Measurements from ENCODE around the gene CALCR. TPM values are rescaled to one million over a fixed set of nuclear protein-coding genes. Genes with fewer than 3 reads are reported as not detected.

CALCR gene
- total RNA-seq, 1 experiment from 2014 or later, result 0.10 TPM

DNA sequence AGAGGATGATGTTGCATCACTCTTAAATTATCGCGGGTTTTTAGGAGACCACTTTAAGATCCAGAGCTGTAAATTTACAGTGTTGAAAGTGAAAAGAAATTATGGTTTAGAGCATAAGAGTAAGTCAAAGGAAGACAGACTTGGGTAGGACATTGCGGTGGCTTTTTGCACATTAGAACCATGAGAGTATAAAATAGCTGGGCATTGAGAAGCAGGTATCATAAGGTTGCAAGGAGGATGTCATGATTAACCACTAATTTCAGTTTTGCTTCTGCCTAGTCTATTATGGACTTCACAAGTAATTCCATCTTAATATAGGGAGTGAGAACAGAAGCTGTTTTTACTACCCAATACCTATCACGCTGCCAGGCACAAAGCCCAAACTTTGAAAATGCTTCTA, 57.7 kb downstream of the CALCR start:
- ATAC-seq (no peak), DNase-seq (ENCODE audit: low read depth, low spot score) (no peak)
- intact Hi-C loops (cut with micrococcal nuclease), result no loop called here
- no peak for TF ChIP-seq YY1 (IDR thresholded peaks at IDR 0.05; ENCODE audit: extremely low read depth, insufficient replicate concordance, low read depth, low read length)
- no peak for TF ChIP-seq EZH2phosphoT487 (IDR thresholded peaks at IDR 0.05; ENCODE audit: borderline replicate concordance)
- no peak for TF ChIP-seq ZNF274 (IDR thresholded peaks at IDR 0.05; ENCODE audit: low read depth, low read length)
- TF ChIP-seq SIN3A (IDR thresholded peaks at IDR 0.05; ENCODE audit: low read depth), result no peak
- TF ChIP-seq, protein P1, sequence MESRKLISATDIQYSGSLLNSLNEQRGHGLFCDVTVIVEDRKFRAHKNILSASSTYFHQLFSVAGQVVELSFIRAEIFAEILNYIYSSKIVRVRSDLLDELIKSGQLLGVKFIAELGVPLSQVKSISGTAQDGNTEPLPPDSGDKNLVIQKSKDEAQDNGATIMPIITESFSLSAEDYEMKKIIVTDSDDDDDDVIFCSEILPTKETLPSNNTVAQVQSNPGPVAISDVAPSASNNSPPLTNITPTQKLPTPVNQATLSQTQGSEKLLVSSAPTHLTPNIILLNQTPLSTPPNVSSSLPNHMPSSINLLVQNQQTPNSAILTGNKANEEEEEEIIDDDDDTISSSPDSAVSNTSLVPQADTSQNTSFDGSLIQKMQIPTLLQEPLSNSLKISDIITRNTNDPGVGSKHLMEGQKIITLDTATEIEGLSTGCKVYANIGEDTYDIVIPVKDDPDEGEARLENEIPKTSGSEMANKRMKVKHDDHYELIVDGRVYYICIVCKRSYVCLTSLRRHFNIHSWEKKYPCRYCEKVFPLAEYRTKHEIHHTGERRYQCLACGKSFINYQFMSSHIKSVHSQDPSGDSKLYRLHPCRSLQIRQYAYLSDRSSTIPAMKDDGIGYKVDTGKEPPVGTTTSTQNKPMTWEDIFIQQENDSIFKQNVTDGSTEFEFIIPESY (IDR thresholded peaks at IDR 0.05; ENCODE audit: extremely low read depth, insufficient replicate concordance, low read length), result no peak
- TF ChIP-seq SRF (IDR thresholded peaks at IDR 0.05; ENCODE audit: low read depth), result no peak
- TF ChIP-seq RAD21 (IDR thresholded peaks at IDR 0.05; ENCODE audit: low read depth), result no peak
- no peak for TF ChIP-seq EZH2 (IDR thresholded peaks at IDR 0.05)
- TF ChIP-seq POLR2A (IDR thresholded peaks at IDR 0.05; ENCODE audit: borderline replicate concordance, extremely low read depth, insufficient read depth, insufficient read length), result no peak
- no peak for TF ChIP-seq TCF7L2 (IDR thresholded peaks at IDR 0.05; ENCODE audit: borderline replicate concordance, extremely low read depth, insufficient read depth, insufficient read length)
- TF ChIP-seq POLR2AphosphoS5 (IDR thresholded peaks at IDR 0.05; ENCODE audit: low read depth, low read length), result no peak
- no peak for TF ChIP-seq ELF1 (IDR thresholded peaks at IDR 0.05; ENCODE audit: borderline replicate concordance, low read depth)
- TF ChIP-seq FOSL1 (IDR thresholded peaks at IDR 0.05; ENCODE audit: low read depth), result no peak
- no peak for TF ChIP-seq ZFX (IDR thresholded peaks at IDR 0.05)
- no peaks in the 10 kb centered on the region for H3K79me2 ChIP-seq (ENCODE audit: insufficient read depth, low read length)
- H2AFZ ChIP-seq (ENCODE audit: low read depth, low read length, poor library complexity, severe bottlenecking), result no peak overlapping the region
- H3K9ac ChIP-seq (ENCODE audit: low read length), result no peak overlapping the region
- H3K9me2 ChIP-seq (ENCODE audit: insufficient read depth), result no peaks in the 10 kb centered on the region
- no peaks in the 10 kb centered on the region for H3K36me3 ChIP-seq (ENCODE audit: control insufficient read depth in 1 of 2, insufficient read depth in 2 of 2, low read length in 2 of 2)
- RAD21 ChIA-PET (ENCODE audit: low non-redundant PET in 1 of 2, low total read pairs in 2 of 2, uncharacterized antibody in 2 of 2, unreplicated experiment in 2 of 2), result no interaction called here
- POLR2A ChIA-PET, result no interaction called here
- H3K4me2 ChIP-seq (ENCODE audit: low read length), result no peak overlapping the region
- CTCF ChIA-PET, result no interaction called here
- H3K9me3 ChIP-seq (ENCODE audit: control insufficient read depth in 1 of 2, insufficient read depth in 1 of 2, low read depth in 1 of 2, low read length in 2 of 2), result no peaks in the 10 kb centered on the region
- no peaks in the 10 kb centered on the region for H3K4me1 ChIP-seq (ENCODE audit: control insufficient read depth in 1 of 2, insufficient read depth in 2 of 2, low read length in 2 of 2)
- H3K27ac ChIP-seq (ENCODE audit: low read depth, low read length), result no peak overlapping the region
- no peaks in the 10 kb centered on the region for H3K27me3 ChIP-seq (ENCODE audit: insufficient read depth, low read length)
- no peak overlapping the region for H3K4me3 ChIP-seq (replicated peaks in 1 of 2; ENCODE audit: low read depth in 1 of 2, low read length in 2 of 2)
- no peaks in the 10 kb centered on the region for H4K20me1 ChIP-seq (ENCODE audit: insufficient read depth)
- no TSS peak for BruUV-seq (replicated peaks)
